HG02588 (cell line): ENCODE data around the gene SNAI1.
"Not testable (repeated sequence)": the region's sequence is repeated elsewhere in the genome, so short reads cannot be mapped to it uniquely, and the experiment has no call there.

Experiments used
- ATAC-seq: cut with Tn5 transposase; IDR thresholded peaks from one replicate; pipeline ENCODE4 v1.9.1; 2021; ENCODE audit warnings: mild to moderate bottlenecking, moderate library complexity; ENCODE audit not compliant: unreplicated experiment

SNAI1 gene

GRCh38 chr20:49985617-49986016 is 2.8 kb downstream of the SNAI1 start:
- ATAC-seq, result no peak

GRCh38 chr20:49986049-49986448 is 3.3 kb downstream of the SNAI1 start:
- no peak for ATAC-seq

- no peak for ATAC-seq
Measured at GRCh38 chr20:49987015-49987867, 4.5 kb downstream of the SNAI1 start.

- ATAC-seq, result no peak
Measured at GRCh38 chr20:49987868-49988690, 5.3 kb downstream of the SNAI1 start.

GRCh38 chr20:49989234-49990065 is 6.7 kb downstream of the SNAI1 start:
- ATAC-seq, result no peak

GRCh38 chr20:49990271-49990720 is 7.5 kb downstream of the SNAI1 start:
- ATAC-seq, result no peak

GRCh38 chr20:49993301-49993751 is 10.5 kb downstream of the SNAI1 start:
- ATAC-seq, result no peak

- ATAC-seq, result no peak
Measured at GRCh38 chr20:49995586-49995985, 12.8 kb downstream of the SNAI1 start.

GRCh38 chr20:49998478-49999188 is 15.9 kb downstream of the SNAI1 start:
- ATAC-seq, result not testable (repeated sequence)

- no peak for ATAC-seq
Measured at GRCh38 chr20:49999329-49999728, 16.5 kb downstream of the SNAI1 start.

GRCh38 chr20:50000548-50001222 is 17.9 kb downstream of the SNAI1 start:
- ATAC-seq, result not testable (repeated sequence)

- no peak for ATAC-seq
Measured at GRCh38 chr20:50001784-50002311, 19.1 kb downstream of the SNAI1 start.

- ATAC-seq, result no peak
Measured at GRCh38 chr20:50003253-50003656, 20.5 kb downstream of the SNAI1 start.

- ATAC-seq, result no peak
Measured at GRCh38 chr20:50004229-50004628, 21.4 kb downstream of the SNAI1 start.

GRCh38 chr20:50005471-50005981 is 22.7 kb downstream of the SNAI1 start:
- no peak for ATAC-seq

GRCh38 chr20:50007369-50007768 is 24.6 kb downstream of the SNAI1 start:
- ATAC-seq, result no peak

GRCh38 chr20:50008007-50008406 is 25.2 kb downstream of the SNAI1 start:
- no peak for ATAC-seq

GRCh38 chr20:50009521-50010454 is 27.0 kb downstream of the SNAI1 start:
- no peak for ATAC-seq
